A549 treated with AZD9567 at 1 μM for 4 hours (cell line): Measurements from ENCODE around the gene ELOVL3. TPM values are rescaled to one million over a fixed set of nuclear protein-coding genes. Genes with fewer than 3 reads are reported as not detected.

Experiments
- total RNA-seq: library from RNA; stranded (reverse); fragments of 200-300 nt; extraction: Qiagen RNA extraction; gene quantifications from 5 replicates; pipeline ENCODE4 v1.2.3, GENCODE V29; 2022; ENCODE audit not compliant: insufficient read depth

The ELOVL3 gene, protein sequence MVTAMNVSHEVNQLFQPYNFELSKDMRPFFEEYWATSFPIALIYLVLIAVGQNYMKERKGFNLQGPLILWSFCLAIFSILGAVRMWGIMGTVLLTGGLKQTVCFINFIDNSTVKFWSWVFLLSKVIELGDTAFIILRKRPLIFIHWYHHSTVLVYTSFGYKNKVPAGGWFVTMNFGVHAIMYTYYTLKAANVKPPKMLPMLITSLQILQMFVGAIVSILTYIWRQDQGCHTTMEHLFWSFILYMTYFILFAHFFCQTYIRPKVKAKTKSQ
- total RNA-seq, result 0.31 to 1.5 TPM (median 0.42 TPM) in 5 replicates

DNA sequence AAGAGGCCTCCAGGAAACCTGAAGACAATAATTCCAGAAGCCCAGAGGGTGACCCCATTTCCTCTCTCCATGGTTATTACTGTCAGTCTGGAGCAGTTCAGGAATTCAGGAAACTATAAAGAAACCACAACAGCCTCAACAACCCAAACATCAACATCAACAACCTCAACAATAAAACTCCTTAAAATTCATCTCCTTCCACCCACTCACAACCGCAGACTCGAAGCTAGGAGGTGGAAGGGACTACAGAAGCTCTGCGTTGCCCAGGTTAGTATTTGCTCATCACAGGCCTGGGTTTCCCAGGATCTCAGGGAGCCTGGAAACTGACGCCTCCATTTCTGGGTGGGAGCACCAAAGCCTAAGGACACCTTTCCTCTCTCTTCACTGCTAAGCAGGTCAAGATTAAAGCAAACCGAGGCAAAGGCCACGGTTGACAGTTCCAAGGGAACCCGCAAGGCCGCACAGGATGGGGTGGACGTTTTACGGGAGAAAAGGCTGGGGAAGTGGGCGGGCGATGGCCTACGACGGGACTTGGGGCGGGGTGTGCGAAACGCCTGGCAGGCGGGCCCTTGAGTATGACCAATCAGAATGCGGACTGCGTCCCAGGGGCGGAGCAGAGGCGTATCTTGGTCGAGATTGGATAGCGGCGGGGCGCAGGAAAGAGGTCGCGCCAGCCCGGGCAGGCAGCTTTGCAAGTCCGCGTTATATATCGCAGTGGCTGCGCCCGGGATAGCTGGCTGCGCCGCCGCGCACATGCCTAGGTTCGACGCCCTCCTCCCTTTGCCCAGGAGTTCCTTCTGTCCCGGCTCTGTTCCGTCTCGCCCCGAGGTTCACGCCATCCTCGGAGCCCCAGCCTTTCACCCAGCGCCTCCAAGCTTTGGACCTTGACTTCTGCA lies at the start of gene ELOVL3:
ELOVL3 (plus strand) TSS at position 654 of the 896 bp plus-strand sequence. CDS start 250 bp downstream, outside the sequence.

GRCh38 chr10:102241444-102242117 lies 15.5 kb downstream of the ELOVL3 start, which contains the start of gene PITX3:
Gene PITX3, minus strand, starts transcription at chr10:102241512. Its CDS starts 9,432 bp downstream, at chr10:102232080.

GRCh38 chr10:102245082-102245931 lies 19.2 kb downstream of the ELOVL3 start, which contains the start of gene GBF1:
Gene GBF1, plus strand, starts transcription at chr10:102245532. Its CDS starts 13,407 bp downstream, at chr10:102258939.

Other genes with a start within 250 kb of the ELOVL3 start
- gene ARMH3, start 170.1 kb upstream of the ELOVL3 start, total RNA-seq, result 6.9 to 11.5 TPM (median 10.7 TPM) in 5 replicates
- 25.7 to 40.3 TPM (median 37.5 TPM) in 5 replicates for gene HPS6, start 160.9 kb upstream of the ELOVL3 start, total RNA-seq
- gene LDB1, start 105.9 kb upstream of the ELOVL3 start, total RNA-seq, result 31.0 to 36.7 TPM (median 35.8 TPM) in 5 replicates
- gene PPRC1, start 93.3 kb upstream of the ELOVL3 start, total RNA-seq, result 49.5 to 64.0 TPM (median 57.7 TPM) in 5 replicates
- 164 to 179 TPM (median 178 TPM) in 5 replicates for gene NOLC1, start 73.9 kb upstream of the ELOVL3 start, total RNA-seq
- gene PITX3, start 15.2 kb downstream of the ELOVL3 start, total RNA-seq, result 0.35 to 0.70 TPM (median 0.63 TPM) in 4 of 5 replicates, not detected in the other
- 23.9 to 28.6 TPM (median 27.0 TPM) in 5 replicates for gene GBF1, start 19.2 kb downstream of the ELOVL3 start, total RNA-seq
- gene NFKB2, start 169.4 kb downstream of the ELOVL3 start, total RNA-seq, result 41.6 to 72.1 TPM (median 51.9 TPM) in 5 replicates
- 0.43 to 0.81 TPM (median 0.68 TPM) in 4 of 5 replicates, not detected in the other for gene PSD, start 192.5 kb downstream of the ELOVL3 start, total RNA-seq
- gene FBXL15, start 194.5 kb downstream of the ELOVL3 start, total RNA-seq, result 4.8 to 11.7 TPM (median 11.0 TPM) in 5 replicates
- 53.9 to 67.4 TPM (median 66.5 TPM) in 5 replicates for gene CUEDC2, start 206.3 kb downstream of the ELOVL3 start, total RNA-seq
- 0.05 to 0.15 TPM (median 0.09 TPM) in 3 of 5 replicates, not detected in the others for gene C10orf95, start 225.2 kb downstream of the ELOVL3 start, total RNA-seq